Measurements from ENCODE around the gene HEXB.

DNA sequence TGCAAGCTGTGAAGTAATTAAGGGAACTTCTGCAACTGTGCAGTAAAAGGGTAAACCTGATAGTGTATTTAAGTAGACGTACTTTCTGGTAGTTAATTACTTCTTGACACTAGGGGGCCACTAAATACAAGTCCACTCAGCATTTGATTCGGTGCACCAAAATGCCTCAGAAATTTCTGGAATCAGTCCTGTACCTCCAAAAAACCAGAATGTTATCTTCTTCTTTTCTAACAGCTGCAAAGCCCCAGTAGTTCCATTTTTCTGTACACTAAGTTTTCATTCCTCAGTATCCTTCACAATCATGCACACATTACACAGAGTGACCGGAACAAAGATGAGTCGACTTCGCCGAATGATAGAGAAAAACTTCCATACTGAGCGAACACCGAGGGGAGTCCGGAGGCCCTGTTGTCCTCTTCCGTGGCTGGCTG, 81.4 kb downstream of the HEXB start:
- TF ChIP-seq EZH2 (IDR thresholded peaks at IDR 0.05) (no peak), POLR2AphosphoS5 (IDR thresholded peaks at IDR 0.05; ENCODE audit: borderline replicate concordance, low read depth, low read length) (no peak)
